GM06990 (cell line): ENCODE data around the gene FAM210B.

Experiments
- DNase-seq: peaks from one replicate; pipeline ENCODE4 v3.0.0-alpha.2; 2011; ENCODE audit not compliant: insufficient read length; ENCODE audit errors: extremely low read depth
- H3K27me3 ChIP-seq: replicated peaks from 2 replicates; pipeline ENCODE4 v1.6.0; 2011; ENCODE audit warnings: low read length; ENCODE audit not compliant: control insufficient read depth, insufficient read depth
- H3K36me3 ChIP-seq: 2 replicates; pipeline ENCODE4 v1.5.1; 2011; ENCODE audit warnings: low read length; ENCODE audit not compliant: control insufficient read depth, insufficient read depth
- H3K4me3 ChIP-seq: replicated peaks from 2 replicates; pipeline ENCODE4 v1.5.1; 2011; ENCODE audit warnings: low read depth, mild to moderate bottlenecking, control low read depth, low read length
- TF ChIP-seq, protein P1 (sequence below): IDR thresholded peaks from 2 replicates; pipeline ENCODE4 v1.5.1; 2011; ENCODE audit warnings: low read length, control low read depth, mild to moderate bottlenecking, inconsistent platforms; ENCODE audit not compliant: insufficient read depth, poor library complexity, severe bottlenecking

The FAM210B gene

DNA sequence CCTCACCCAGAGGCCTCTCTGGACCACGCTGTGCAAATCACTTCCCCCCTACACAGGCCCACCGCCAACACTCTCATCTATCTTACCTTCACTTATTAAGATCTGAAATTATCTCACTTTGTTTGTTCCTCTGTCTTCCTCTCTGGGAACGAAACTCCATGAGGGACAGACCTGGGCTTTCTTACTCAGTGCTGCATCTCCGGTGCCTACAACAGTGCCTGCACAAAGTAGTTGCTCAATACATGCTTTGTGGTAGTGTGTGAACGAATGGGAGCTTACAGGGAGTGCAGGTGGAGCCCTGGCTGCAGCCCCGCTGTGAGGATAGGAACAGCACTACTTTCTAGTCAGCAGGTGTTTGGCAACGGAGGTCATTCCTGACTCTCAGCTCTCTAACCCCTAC, 58.6 kb downstream of the FAM210B start:
- no peak for DNase-seq

DNA sequence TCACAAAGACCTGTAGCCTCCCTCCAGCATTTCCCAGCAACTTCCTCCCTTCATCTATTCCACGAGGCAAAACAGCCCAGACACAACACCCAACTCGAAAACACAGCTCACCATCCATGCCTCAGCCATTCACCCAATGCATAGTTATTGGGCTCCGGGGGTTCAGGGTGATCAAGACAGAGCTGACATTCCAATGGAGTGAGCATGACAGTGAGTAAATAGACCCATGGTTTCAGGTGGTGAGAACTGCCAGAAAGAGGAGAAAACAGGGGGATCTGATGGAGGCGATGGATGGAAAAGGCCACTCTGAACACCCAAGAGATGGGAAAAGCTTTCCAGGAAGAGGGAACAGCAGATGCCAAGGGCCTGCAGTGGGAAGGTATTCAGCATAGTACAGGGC, 59.1 kb downstream of the FAM210B start:
- DNase-seq: no peak
- TF ChIP-seq, protein P1, sequence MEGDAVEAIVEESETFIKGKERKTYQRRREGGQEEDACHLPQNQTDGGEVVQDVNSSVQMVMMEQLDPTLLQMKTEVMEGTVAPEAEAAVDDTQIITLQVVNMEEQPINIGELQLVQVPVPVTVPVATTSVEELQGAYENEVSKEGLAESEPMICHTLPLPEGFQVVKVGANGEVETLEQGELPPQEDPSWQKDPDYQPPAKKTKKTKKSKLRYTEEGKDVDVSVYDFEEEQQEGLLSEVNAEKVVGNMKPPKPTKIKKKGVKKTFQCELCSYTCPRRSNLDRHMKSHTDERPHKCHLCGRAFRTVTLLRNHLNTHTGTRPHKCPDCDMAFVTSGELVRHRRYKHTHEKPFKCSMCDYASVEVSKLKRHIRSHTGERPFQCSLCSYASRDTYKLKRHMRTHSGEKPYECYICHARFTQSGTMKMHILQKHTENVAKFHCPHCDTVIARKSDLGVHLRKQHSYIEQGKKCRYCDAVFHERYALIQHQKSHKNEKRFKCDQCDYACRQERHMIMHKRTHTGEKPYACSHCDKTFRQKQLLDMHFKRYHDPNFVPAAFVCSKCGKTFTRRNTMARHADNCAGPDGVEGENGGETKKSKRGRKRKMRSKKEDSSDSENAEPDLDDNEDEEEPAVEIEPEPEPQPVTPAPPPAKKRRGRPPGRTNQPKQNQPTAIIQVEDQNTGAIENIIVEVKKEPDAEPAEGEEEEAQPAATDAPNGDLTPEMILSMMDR: no peak
- Histone ChIP-seq H3K27me3 (no peaks in the 10 kb centered on the region), H3K36me3 (no peaks in the 10 kb centered on the region), H3K4me3 (no peak overlapping the region)

More for the DNA sequence above, 58.6 kb downstream of the FAM210B start:
- no peak overlapping the region for H3K4me3 ChIP-seq
- no peaks in the 10 kb centered on the region for H3K27me3 ChIP-seq
- H3K36me3 ChIP-seq: no peaks in the 10 kb centered on the region
- TF ChIP-seq, protein P1: no peak
